Measurements from ENCODE around the gene NOS2. TPM values are rescaled to one million over a fixed set of nuclear protein-coding genes. Genes with fewer than 3 reads are reported as not detected.
"Not testable (repeated sequence)": the region's sequence is repeated elsewhere in the genome, so short reads cannot be mapped to it uniquely, and the experiment has no call there.

Gene NOS2
- total RNA-seq, 1 experiment from 2014 or later: not detected

DNA sequence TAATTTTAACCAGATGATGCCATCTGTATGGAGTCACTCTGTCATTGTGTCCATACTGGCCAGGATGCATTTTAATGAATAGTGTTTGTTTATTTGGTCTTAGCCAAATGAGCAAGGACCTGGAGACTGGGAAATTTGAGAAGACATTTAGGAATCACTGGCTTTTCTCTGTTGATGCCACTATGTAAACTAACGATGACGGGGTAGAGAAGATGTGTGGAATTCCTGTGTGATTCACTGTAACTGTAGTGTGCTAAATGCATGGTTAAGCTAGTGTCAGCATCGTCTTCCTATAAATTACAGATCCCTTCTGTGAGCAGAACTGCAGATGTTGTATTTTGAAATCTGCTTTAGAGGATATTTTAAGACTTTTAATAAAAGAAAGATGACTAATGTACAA lies 66.6 kb downstream of the NOS2 start:
- BruUV-seq (replicated peaks): no TSS peak
- H3K4me3 ChIP-seq: no peak overlapping the region
- intact Hi-C loops (cut with micrococcal nuclease; ENCODE audit: unreplicated experiment): no loop called here
- H3K27ac ChIP-seq: no peak overlapping the region
- H4K20me1 ChIP-seq (ENCODE audit: insufficient read depth): no peaks in the 10 kb centered on the region
- ChIA-PET CTCF (no interaction called here), POLR2A (ENCODE audit: unreplicated experiment) (interaction anchor here (0.6 kb wide), 1 partner anchor 946 kb away, joined by 6 read pairs; no protein-coding TSS in a partner anchor)
- no peak overlapping the region for H3K4me2 ChIP-seq
- no peaks in the 10 kb centered on the region for H3K79me2 ChIP-seq (ENCODE audit: low read depth)
- H3K36me3 ChIP-seq (ENCODE audit: low read depth): no peaks in the 10 kb centered on the region
- no peaks in the 10 kb centered on the region for H3K9me3 ChIP-seq (ENCODE audit: insufficient read depth, low read depth)
- no peaks in the 10 kb centered on the region for H3F3A ChIP-seq (ENCODE audit: insufficient read depth, low read depth)
- no peaks in the 10 kb centered on the region for H3K9me2 ChIP-seq (ENCODE audit: insufficient read depth)
- TF ChIP-seq CTCF (conservative IDR thresholded peaks at IDR 0.05) (no peak), EZH2 (IDR thresholded peaks at IDR 0.05; ENCODE audit: low read depth) (no peak)
- no peak for DNase-seq
- H3K27me3 ChIP-seq (ENCODE audit: insufficient read depth, low read depth): 0 out of 2 replicates have a peak, but pooled peaks cover 11% of the 10 kb centered on the region
- no peak overlapping the region for H2AFZ ChIP-seq
- no peaks in the 10 kb centered on the region for H3K4me1 ChIP-seq (replicated peaks; ENCODE audit: insufficient read depth)

DNA sequence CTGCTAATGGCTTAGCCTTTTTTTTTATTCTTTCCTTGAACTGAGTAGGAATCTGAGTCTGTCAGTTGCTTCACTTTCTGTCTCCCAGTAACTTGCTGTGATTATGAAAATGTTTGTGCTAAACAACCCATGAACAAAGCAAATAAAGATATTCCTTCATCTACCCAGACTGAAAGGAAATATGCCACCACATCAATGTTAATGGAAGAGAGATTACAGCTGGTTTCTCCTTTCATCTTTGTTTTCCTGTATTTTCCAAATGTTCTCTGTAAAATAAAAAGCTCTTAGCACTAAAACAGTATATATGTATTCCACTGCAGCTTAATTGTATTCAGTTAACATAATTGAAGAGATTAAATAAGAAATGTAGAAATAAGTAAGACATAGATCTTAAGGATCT lies 67.6 kb downstream of the NOS2 start:
- H3F3A ChIP-seq (ENCODE audit: insufficient read depth, low read depth); H3K9me3 ChIP-seq (ENCODE audit: insufficient read depth, low read depth); H2AFZ ChIP-seq; CTCF ChIA-PET; H3K4me3 ChIP-seq; DNase-seq; H3K4me2 ChIP-seq; H3K4me1 ChIP-seq (replicated peaks; ENCODE audit: insufficient read depth); H4K20me1 ChIP-seq (ENCODE audit: insufficient read depth); H3K79me2 ChIP-seq (ENCODE audit: low read depth); POLR2A ChIA-PET (ENCODE audit: unreplicated experiment); H3K27ac ChIP-seq; intact Hi-C loops (cut with micrococcal nuclease; ENCODE audit: unreplicated experiment); H3K36me3 ChIP-seq (ENCODE audit: low read depth); H3K9me2 ChIP-seq (ENCODE audit: insufficient read depth); BruUV-seq (replicated peaks): not testable (repeated sequence)
- 0 out of 2 replicates have a peak, but pooled peaks cover 12% of the 10 kb centered on the region for H3K27me3 ChIP-seq (ENCODE audit: insufficient read depth, low read depth)

- H3K9me3 ChIP-seq (ENCODE audit: insufficient read depth, low read depth); H3K36me3 ChIP-seq (ENCODE audit: low read depth); BruUV-seq (replicated peaks); H4K20me1 ChIP-seq (ENCODE audit: insufficient read depth); CTCF ChIA-PET; DNase-seq; POLR2A ChIA-PET (ENCODE audit: unreplicated experiment); H3K9me2 ChIP-seq (ENCODE audit: insufficient read depth); H3K4me2 ChIP-seq; H2AFZ ChIP-seq; H3K4me3 ChIP-seq; H3F3A ChIP-seq (ENCODE audit: insufficient read depth, low read depth); intact Hi-C loops (cut with micrococcal nuclease; ENCODE audit: unreplicated experiment); H3K79me2 ChIP-seq (ENCODE audit: low read depth); H3K4me1 ChIP-seq (replicated peaks; ENCODE audit: insufficient read depth); H3K27ac ChIP-seq: not testable (repeated sequence)
- H3K27me3 ChIP-seq (ENCODE audit: insufficient read depth, low read depth): peaks cover 31% of the 10 kb centered on the region
Measured at GRCh38 chr17:27725982-27726381, 74.3 kb downstream of the NOS2 start.

DNA sequence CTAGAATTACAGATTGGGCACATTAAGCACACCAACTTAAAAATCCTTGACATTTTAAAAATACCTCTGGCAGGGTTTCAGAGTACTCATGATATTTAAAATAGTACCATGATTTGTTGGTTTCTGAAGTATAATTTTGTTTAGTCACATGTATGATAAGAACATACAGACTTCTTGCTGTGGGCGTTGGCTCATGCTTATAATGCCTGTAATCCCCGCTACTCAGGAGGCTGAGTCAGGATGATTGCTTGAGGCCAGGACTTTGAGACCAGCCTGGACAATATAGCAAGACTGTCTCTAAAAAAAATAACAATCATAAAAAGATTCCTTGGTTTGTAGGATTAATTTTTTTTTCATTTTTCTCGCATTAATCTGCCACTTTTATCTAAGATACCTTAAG lies 78.5 kb downstream of the NOS2 start:
- Histone ChIP-seq H3K36me3 (ENCODE audit: low read depth) (no peaks in the 10 kb centered on the region), H3K27me3 (ENCODE audit: insufficient read depth, low read depth) (peaks cover 29% of the 10 kb centered on the region), H3K4me3 (no peak overlapping the region), H3K9me2 (ENCODE audit: insufficient read depth) (no peaks in the 10 kb centered on the region), H3K4me2 (no peak overlapping the region), H3K79me2 (ENCODE audit: low read depth) (no peaks in the 10 kb centered on the region), H3K4me1 (replicated peaks; ENCODE audit: insufficient read depth) (no peaks in the 10 kb centered on the region), H3F3A (ENCODE audit: insufficient read depth, low read depth) (no peaks in the 10 kb centered on the region), H3K27ac (no peak overlapping the region), H4K20me1 (ENCODE audit: insufficient read depth) (no peaks in the 10 kb centered on the region), H3K9me3 (ENCODE audit: insufficient read depth, low read depth) (peaks cover 4% of the 10 kb centered on the region), H2AFZ (no peak overlapping the region)
- ChIA-PET POLR2A (ENCODE audit: unreplicated experiment) (no interaction called here), CTCF (no interaction called here)
- TF ChIP-seq CTCF (conservative IDR thresholded peaks at IDR 0.05) (no peak), EZH2 (IDR thresholded peaks at IDR 0.05; ENCODE audit: low read depth) (no peak)
- BruUV-seq (replicated peaks): no TSS peak
- intact Hi-C loops (cut with micrococcal nuclease; ENCODE audit: unreplicated experiment): no loop called here
- DNase-seq: no peak

Other genes with a start within 250 kb of the NOS2 start
- gene LGALS9, start 169.3 kb downstream of the NOS2 start, total RNA-seq (2021): 11.2 and 14.5 TPM in 2 replicates
- 7.6 and 9.2 TPM in 2 replicates for gene LYRM9, start 92.8 kb upstream of the NOS2 start, total RNA-seq (2021)
- gene NLK, start 242.1 kb upstream of the NOS2 start, total RNA-seq (2021): 13.9 and 20.7 TPM in 2 replicates

Measured in PC-9 (cell line).